ENCODE data around the gene KCNMA1.

DNA sequence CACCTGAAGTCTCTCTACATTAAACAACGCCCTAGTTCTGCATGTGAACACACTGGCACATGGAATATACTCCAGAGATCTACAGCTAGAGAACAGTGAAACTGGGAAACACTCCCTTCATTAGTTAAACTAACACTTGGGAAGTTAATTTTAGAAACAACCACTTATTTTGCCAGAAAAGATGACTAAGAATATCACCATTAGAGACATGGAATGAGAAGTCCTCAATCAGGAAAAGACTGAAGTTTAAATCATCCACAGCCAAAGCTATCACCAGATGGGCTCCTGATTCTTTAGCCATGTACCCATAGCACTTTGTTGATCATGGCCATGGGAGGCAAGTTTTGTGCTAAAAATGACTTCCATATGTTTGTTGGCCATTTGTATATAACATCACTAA, 719.5 kb downstream of the KCNMA1 start:
- TF ChIP-seq, protein P1, sequence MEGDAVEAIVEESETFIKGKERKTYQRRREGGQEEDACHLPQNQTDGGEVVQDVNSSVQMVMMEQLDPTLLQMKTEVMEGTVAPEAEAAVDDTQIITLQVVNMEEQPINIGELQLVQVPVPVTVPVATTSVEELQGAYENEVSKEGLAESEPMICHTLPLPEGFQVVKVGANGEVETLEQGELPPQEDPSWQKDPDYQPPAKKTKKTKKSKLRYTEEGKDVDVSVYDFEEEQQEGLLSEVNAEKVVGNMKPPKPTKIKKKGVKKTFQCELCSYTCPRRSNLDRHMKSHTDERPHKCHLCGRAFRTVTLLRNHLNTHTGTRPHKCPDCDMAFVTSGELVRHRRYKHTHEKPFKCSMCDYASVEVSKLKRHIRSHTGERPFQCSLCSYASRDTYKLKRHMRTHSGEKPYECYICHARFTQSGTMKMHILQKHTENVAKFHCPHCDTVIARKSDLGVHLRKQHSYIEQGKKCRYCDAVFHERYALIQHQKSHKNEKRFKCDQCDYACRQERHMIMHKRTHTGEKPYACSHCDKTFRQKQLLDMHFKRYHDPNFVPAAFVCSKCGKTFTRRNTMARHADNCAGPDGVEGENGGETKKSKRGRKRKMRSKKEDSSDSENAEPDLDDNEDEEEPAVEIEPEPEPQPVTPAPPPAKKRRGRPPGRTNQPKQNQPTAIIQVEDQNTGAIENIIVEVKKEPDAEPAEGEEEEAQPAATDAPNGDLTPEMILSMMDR (IDR thresholded peaks at IDR 0.05) = no peak
- TF ChIP-seq POLR2AphosphoS5 (IDR thresholded peaks at IDR 0.05; ENCODE audit: insufficient read depth in 1 of 2, low read depth in 1 of 2) = no peak

All from vagina (tissue), 2 donors.